Islet of Langerhans (tissue), 1 donor: Measurements from ENCODE around the gene GPR32.

Experiments
- FAIRE-seq: peaks from one replicate; lab custom pipeline; 2011; peaks lifted over from hg19 to GRCh38; lab: Jason Lieb, UNC

The GPR32 gene

DNA sequence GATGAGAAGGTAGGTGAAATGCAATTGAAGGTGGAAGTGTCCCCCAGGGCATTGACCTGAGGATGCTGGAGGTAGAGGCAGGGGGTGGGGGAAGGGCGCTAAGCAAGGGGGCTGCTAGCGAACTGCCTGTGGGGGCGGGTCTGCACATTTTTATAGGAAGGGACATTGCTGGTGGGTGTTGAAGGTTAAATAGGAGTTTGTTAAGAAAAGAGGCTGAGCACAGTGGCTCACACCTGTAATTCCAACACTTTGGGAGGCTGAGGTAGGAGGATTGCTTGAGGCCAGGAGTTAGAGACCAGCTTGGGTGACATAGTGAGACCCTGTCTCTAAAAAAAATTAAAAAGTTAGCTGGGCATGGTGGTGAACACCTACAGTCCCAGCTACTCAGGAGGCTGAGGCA is 14.4 kb downstream of the GPR32 start:
- FAIRE-seq = no peak

DNA sequence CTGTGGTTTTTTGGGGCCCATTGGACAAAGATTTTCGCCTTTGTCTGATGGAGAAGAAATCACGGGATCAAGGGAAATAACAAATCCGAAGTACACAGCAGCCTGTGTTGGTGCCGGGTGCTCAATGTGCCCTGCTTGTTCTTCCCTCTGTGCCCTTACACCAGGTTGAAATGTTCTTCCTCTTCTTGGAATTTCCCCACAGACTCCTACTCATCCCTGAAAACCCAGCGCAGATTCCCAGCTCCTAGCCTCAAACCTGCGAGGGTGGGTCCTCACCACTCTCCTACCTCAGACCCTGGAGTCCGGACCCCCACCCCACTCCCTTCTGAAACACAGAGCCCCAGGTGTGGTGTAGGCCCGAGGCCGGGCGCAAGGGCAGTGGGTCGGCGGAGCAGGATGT is 15.1 kb downstream of the GPR32 start:
- no peak for FAIRE-seq

DNA sequence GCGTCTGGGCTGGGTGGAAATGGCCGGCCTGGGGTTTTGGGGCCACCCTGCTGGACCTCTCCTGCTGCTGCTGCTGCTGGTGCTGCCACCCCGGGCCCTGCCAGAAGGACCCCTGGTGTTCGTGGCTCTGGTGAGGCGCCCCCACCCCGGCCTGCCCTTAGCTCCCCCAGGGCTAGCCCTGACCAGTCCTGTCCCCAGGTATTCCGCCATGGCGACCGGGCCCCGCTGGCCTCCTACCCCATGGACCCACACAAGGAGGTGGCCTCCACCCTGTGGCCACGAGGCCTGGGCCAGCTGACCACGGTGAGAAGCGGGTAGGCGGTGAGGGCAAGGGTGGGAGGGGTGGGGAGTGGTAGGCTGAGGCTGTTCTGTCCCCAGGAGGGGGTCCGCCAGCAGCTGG is 20.1 kb downstream of the GPR32 start, which contains the start of gene ACP4:
TSS of gene ACP4 (plus strand) at position 20 of the 400 bp plus-strand sequence. CDS start at position 20, 0 bp downstream.
- no peak for FAIRE-seq

DNA sequence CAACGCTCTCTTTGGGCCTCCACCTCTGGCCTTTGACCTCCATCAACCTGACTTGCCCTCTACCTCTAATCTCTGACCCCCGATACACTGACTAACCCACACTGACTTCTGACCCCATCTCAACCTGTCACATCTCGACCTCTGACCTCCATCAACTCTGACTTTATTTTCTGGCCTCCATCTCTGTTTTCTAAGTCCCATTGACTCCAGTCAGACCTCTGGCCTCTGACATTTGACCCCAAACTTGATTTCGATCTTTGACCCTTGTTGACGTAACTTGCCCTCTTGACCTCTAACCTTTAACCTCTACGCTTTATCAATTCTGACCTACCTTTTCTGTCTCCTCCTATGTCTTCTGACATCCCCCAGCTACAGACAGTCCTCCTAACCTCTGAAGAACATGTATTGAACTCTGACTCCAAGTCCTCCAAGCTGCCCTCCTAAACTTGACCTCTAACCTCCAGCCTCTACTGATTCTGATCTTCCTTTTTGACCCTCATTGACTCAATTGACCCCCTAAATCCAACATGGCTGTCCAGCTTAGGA is 20.7 kb downstream of the GPR32 start:
- no peak for FAIRE-seq

DNA sequence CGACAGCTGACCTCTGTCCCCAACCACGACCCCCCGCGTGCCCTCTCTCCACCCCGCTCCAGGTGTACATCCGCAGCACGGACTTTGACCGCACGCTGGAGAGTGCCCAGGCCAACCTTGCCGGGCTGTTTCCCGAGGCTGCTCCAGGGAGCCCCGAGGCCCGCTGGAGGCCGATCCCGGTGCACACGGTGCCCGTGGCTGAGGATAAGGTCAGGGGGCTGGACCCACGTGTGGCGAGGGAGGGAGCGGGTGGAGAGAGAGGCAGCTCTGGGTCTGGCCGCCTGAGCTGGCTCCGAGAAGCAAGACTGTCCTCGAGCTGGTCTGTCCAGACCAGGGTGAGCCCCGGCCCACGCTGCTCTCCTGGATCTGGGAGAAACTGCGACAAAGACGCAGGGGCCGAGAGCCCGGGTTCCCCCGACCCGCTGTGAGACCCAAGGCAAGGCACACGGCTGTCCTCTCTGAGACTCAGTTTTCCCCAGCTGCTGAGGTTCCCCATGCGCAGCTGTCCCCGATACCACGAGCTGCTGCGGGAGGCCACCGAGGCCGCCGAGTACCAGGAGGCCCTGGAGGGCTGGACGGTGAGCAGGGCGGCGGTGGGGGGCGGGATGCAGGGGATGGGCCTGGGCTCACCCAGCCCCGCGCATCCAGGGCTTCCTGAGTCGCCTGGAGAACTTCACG is 21.5 kb downstream of the GPR32 start:
- no peak for FAIRE-seq

DNA sequence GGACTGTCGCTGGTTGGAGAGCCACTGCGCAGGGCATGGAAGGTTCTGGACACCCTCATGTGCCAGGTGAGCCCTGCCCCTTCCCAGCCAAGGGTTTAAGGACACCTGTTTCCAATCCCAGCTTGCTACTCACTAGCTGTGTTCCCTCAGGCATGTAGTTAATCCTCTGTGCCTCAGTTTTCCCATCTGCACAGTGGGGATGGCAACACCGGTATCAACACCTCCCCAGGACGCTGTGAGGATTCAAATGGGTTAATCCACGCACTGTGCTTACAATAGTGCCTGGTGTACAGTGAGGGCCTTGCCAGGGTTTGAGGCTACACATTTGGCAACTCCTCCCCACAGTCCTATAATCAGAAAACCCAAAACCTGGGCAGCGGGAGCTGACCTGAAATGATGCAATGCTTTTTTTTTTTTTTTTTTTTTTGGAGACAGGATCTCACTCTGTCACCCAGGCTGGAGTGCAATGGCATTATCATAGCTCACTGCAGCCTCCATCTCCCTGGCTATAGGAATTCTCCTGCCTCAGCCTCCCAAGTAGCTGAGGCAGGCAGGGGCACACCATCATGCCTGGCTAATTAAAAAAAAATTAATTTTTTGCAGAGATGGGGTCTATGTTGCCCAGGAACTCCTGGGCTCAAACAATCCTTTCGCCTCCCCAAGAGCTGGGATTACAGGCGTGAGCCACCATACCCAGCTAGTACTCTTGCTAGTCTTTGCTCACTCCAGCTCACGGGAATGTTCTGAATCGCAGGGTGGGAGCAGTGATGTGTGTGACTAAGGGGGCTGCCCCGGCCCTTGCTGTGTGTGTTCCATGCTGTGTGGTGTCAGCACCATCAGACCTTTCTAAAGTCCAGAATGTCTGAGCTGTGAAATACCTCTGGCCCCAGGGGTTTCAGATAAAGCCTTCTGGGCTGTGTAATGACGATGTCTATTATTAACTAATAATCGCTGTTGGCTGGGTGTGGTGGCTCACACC is 22.3 kb downstream of the GPR32 start:
- FAIRE-seq = no peak

DNA sequence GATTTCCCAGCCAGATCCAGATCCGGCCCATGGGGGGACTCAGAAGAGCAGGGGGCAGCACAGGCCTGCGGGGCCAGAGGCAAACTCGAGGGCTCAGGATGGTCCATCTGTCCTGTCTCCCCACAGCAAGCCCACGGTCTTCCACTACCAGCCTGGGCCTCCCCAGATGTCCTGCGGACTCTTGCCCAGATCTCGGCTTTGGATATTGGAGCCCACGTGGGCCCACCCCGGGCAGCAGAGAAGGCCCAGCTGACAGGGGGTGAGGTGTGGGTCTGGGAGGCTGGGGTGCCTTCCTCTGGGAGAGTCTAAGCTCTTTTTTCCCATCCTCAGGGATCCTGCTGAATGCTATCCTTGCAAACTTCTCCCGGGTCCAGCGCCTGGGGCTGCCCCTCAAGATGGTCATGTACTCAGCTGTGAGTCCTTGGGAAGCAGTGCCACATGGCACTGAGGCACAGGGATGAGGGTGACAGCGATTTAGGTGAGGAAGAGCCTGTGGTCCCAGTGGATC is 23.3 kb downstream of the GPR32 start:
- FAIRE-seq = no peak

DNA sequence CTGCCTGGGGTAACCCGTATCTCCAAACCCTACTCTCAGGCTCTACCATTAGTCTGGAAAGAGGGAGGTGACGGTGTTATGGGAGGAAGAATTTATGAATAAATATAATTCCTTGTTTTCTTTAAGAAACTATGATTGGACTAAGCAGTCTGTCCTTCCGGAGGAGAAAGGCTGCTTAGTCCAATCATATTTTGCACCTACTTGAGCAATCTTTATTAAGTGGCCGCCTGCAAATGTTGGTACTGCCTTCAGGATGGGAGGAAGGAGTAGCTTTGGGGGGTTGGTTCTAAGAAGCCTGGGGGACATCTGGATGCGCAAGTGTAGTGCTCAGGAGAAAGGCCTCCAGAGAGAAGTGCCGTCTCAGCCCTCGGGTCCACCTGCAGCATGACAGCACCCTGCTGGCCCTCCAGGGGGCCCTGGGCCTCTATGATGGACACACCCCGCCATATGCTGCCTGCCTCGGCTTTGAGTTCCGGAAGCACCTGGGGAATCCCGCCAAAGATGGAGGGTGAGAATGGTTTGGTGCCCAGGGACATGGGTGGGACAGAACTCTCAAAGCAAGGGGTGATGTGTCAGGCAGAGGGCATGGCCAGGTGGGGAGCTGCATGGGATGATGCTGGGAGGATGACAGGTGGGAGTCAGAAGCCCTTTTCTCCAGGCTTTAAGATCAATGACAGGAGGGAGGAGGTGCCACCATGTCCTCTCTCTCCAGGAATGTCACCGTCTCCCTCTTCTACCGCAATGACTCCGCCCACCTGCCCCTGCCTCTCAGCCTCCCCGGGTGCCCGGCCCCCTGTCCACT is 24.0 kb downstream of the GPR32 start:
- FAIRE-seq = no peak

DNA sequence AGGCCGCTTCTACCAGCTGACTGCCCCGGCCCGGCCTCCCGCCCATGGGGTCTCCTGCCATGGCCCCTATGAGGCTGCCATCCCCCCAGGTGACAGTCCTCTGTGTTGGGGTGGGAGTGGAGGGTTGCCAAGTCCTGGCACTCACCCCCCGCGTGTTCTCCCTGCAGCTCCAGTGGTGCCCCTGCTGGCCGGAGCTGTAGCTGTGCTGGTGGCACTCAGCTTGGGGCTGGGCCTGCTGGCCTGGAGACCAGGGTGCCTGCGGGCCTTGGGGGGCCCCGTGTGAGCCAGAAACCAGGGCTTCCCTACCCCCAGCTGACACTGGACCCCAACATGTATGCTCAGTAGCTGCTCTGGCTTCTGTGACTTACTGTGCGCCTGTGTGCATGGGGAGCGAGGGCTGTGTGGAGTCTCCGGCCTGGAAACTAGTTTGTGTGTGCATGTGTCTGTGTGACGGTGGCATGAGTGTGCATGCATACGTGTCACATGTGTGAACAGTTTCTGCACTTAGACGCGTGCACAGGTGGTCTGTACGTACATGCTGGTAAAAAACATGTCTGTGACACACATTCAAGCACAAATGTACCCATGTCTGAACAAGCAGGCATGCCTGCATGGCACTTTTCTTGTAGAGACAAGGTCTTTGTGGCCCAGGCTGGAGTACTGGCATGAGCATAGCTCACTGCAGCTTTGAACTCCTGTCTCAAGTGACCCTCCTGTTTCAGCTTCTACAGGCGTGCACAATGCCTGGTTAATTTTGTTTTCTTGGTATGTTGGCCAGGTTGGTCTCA is 24.8 kb downstream of the GPR32 start:
- no peak for FAIRE-seq

DNA sequence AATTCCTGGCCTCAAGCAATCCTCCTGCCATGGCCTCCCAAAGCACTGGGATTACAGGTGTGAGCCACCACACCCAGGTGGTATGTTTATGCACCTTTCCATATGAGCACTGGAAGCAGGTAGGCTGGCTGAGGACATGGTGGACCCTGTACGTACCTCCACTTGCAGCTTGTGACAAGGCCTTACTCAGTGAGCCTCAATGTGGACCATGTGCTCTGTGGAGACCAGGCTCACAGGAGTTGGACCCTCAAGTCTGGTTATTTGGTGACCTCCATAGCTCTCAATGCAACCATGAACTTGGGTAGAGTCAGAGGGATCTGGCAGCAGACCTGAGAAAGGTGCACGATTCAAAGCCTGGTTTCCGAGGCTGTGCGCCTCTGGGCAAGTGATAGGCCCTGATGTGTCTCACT is 25.4 kb downstream of the GPR32 start:
- FAIRE-seq = no peak

DNA sequence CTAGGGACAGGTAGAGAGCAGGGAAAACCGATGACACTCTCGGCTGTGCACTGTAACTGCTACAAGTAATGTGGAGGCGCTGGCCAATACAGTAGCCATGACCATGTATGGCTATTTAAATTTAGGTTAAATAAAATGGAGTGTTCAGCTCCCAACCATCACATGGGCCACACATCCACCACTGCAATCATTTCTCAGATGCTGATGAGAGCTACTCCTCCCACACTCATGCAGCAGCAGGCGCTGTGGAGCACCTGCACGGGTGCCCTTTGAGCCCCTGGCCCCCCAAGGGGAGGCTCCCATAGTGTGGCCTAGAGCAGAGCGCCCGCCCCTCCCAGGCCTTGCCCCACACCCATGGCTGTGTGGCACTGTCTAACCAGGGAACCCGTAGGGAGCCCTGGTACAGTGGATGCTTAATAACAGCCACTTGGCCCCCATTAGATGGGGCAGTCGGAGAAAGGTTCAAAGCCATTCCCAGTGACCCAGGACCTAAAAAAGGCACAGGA is 25.9 kb downstream of the GPR32 start:
- FAIRE-seq = no peak

DNA sequence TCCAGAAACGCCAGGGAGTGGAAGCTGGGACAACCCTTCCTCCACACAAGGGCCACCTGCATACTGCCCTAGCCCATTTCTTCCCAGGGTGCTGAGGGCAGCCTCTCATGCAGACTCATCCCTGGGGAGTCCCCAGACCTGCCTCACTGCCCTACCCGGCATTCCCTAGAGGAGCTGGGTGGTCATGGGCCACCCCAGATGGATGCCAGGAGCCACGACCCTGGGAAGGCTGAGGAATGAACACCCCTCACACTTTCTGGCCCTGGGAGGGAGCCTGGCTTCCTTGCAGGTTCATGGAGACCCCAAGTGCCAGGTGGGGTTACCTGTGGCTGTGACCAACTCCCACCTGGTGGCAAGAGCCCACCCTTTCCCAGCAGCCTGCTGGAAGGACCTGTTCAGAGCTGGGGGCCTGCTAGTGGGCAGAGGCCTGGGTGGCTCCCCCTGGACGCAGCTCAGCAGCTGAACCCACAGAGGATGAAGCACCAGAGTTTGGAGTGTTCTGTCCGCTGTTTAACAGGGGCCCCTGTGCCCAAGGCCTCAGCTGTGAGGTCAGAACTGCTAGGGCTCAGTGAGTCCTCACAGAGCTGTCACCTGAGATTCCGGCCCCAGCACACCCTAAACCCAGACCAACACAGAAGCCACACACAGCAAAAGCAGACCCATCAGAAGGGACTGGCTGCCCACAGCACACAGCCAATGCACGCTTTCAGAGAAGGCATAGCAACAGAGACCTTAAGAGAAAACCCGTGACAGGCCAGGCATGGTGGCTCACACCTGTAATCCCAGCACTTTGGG is 26.6 kb downstream of the GPR32 start:
- FAIRE-seq = no peak

DNA sequence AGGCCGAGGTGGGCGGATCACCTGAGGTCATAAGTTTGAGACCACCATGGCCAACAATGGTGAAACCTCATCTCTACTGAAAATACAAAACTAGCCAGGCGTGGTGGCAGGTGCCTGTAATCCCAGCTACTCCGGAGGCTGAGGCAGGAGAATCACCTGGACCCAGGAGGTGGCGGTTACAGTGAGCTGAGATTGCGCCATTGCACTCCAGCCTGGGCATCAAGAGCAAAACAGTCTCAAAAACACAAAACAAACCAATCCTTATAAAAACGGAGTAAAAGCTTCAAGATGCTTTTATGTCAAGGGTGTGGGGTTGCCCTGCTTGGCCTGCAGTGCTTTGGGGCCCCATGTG is 27.1 kb downstream of the GPR32 start:
- FAIRE-seq = no peak

DNA sequence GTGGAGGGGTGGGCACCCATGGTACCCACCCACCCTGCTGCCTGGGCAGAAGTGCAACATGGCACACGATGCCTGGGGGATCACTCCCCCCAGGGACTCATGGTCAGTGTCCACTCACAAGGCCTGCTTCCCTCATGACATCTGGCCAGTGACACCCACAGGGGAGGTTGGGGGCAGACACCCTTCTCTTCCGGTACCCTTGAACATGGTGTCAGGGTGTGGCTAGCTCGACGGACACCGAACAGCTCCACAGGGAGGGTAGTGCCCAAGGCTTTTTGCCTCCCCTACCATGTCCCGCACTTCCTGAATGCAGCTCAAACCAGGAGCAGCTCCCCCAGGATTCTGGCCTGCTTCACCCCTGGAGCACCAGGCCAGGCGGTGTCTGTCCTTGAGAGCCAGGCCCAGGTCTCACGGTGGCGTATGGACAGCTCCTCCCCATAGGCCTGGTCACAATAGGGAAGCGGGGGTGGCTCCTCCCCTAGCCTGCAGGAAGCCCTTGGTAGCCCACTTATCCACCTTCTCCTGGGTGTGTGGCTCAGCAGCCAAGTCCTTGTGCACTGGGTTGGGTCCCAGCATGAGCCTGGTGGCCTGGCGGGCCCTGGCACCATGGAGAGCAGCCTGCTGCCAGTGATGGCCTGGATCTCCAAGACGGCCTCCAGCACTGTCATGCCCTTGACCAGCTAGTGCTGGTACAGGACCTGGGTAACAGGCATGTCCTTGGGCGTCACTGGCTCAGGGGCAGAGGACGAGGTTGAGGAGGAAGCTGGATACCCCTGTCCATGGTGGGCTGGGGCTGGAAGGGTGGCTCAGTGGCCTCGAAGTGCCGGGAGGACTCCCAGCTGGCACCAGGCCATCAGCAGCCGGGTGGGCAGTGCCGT is 27.8 kb downstream of the GPR32 start:
- FAIRE-seq = no peak

DNA sequence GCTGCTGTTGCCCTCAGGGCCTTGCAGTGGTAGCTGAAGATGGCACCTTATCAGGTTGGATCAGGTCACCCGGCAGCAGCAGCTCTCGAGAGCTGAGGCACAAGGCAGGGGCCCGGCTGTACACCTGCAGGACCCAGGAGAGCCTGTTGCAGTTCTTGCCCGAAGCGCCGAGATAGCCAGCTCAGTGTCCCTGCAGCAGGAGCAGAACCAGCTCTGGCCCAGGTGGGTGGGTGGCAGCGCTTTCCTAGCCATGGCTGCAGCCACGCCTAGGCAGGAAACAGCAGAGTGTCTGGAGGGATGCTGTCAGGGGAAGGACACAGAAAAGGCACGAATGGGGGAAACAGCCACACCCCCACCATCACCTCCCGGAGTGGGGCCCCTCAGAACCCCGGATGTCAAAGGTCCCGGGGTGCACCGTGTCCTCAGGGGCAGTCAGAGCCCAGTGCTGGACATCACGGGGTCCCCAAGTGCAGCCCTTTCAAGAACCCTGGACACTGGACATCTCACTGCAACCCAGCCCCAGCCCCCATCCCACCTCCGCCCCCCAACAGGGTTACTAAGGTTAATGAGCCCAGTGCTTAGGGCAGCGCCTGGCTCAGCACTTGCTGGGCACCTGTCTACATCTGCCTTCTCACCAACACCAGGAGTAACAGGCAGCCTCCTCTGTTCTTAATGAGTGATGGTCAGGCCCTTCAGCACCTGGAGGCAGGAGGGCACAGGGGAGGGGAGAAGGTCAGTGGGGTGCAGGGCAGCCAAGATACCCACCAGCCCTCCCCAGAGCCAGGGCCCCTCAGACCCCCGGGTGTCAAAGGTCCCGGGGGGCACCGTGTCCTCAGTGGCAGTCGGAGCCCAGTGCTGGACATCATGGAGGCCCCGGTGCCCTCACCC is 28.6 kb downstream of the GPR32 start:
- no peak for FAIRE-seq

DNA sequence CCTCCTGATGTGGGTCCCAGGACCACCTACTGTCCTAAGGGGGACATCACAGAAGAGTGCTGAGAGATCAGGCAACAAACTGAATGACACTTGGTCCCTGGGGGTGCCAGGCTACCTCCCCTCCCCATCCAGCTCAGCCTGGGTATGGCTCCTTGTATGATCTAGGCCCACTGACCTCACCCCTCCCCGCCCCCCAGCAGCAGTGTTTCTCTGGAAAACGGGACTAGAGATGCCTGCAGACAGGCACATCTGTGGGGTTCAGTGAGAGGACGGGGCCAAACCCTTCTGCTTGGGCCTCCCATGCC is 29.2 kb downstream of the GPR32 start:
- no peak for FAIRE-seq

DNA sequence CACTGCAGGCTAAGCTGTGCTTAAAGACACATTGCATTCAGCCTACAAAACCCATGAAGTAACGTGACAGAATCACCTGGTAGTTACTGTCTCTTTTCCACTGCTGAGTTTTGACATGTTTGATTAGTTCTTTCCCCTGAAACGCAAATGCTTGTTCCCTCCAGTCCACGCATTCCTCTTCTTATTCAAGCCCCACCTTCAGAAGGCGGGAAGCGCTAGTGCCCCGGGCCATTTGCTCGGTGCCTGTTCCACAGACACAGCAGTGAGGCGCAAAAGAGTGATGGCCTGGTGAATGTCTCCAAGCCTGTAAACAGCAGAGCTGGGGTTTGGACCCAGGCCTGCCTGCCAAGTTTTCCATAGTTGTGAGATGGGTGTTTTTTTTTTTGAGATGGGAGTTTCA is 30.8 kb downstream of the GPR32 start:
- FAIRE-seq = no peak

DNA sequence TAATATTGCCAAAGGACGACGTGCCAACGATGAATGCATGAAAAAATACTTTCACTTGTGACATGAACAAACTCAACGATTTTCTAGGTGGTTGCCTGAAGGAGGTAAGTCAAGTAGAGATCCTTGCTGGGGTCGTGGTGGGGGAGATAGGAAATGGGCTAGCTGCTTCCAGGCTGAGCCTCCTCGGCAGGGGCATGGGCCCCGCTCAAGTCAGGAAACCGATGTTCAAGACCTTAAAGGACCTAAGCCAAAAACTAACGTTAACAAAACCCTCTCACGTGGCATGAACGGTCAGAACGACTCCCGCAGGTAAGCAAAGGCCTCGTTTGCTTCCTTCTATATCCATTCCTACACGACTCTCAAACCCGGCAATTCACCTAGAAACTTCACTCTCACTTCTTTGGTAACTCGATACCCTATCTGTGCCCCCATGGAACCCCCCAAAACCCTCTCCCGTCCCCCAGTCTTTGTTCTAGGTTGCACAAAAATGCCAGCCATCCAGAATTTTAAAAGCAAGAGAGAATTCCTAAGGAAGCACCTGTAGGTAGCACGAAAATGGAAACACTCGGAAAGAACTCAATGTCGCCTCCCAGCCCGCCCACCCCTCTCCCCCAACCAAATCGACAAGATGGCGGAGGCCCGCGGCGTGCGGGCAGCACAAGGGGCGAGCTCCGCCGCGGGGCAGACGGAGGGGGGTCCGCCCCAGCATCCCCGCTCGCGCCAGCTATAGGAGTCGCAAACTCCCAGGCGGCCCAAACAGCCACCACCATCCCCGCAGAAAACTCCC is 33.6 kb downstream of the GPR32 start:
- no peak for FAIRE-seq
